OCI-LY7 (cell line): ENCODE results near the gene TRAF3.

Experiments
- CTCF ChIP-seq: fragments of 200-600 bp; sonication (generic); conservative IDR thresholded peaks from 2 replicates; pipeline ENCODE4 v1.5.1; 2014; ENCODE audit warnings: mild to moderate bottlenecking, antibody characterized with exemption, low read length, moderate library complexity, mixed read lengths
- EZH2phosphoT487 ChIP-seq: fragments of 200-600 bp; sonication (generic); IDR thresholded peaks from 2 replicates; pipeline ENCODE4 v1.6.1; 2018; ENCODE audit warnings: low read depth, borderline replicate concordance, mild to moderate bottlenecking, mixed run types, antibody characterized with exemption, low read length, moderate library complexity, mixed read lengths

GRCh38 chr14:102728501-102728900, 48.7 kb upstream of the TRAF3 start:
- TF ChIP-seq CTCF (no peak), EZH2phosphoT487 (no peak)
